ENCODE data around the gene ODAD2. TPM values are rescaled to one million over a fixed set of nuclear protein-coding genes. Genes with fewer than 3 reads are reported as not detected.

ODAD2 gene
- total and polyA plus RNA-seq, 2 donors (not counting 3 experiments of a cell fraction or from before 2014, with no cell fraction given): 1.1 to 4.4 TPM

DNA sequence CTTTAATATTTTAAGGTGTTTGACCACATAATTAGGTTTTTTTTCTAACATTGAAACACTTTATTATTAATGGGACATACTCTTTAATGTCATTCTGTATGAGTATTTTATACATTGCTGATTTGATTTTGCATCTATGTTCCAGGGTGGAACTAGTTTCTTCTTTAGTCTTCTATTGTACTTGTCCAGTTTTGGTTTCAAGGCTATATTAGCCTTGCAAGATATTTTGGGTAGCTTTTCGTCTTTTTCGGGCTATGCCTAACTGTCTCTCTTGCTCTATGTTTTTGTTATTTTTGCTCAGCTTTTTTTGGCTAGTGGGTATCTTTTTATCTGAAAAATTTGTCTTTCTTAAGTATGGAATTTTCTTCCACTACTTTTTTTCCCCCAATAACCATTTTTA lies 214.6 kb downstream of the ODAD2 start:
- dilution Hi-C loops (cut with MboI; ENCODE audit: extremely low pct_ligation_motif_present, low sequenced_read_pairs): no loop called here

More for the DNA sequence above, 214.6 kb downstream of the ODAD2 start:
- POLR2A ChIA-PET: no interaction called here
- Histone ChIP-seq H3K9ac (replicated peaks; ENCODE audit: extremely low read depth, insufficient read depth, low read length) (no peak overlapping the region), H3K4me1 (ENCODE audit: control insufficient read depth, extremely low read depth, insufficient read depth, low read length) (no peaks in the 10 kb centered on the region), H4K20me1 (replicated peaks; ENCODE audit: control insufficient read depth, extremely low read depth, insufficient read depth, low read length) (no peaks in the 10 kb centered on the region), H3K9me1 (replicated peaks; ENCODE audit: control insufficient read depth, extremely low read depth, insufficient read depth, low read length) (no peaks in the 10 kb centered on the region), H3K4me3 (replicated peaks in 1 of 3; ENCODE audit: insufficient read depth in 1 of 3, low read depth in 1 of 3, low read length in 3 of 3) (no peak overlapping the region), H3K9me3 (replicated peaks; ENCODE audit: control insufficient read depth, insufficient read depth, low read length) (no peaks in the 10 kb centered on the region), H2AFZ (ENCODE audit: low read depth, low read length) (no peak overlapping the region), H3K4me2 (ENCODE audit: insufficient read depth, low read length) (no peak overlapping the region), H3K79me2 (ENCODE audit: control insufficient read depth, insufficient read depth, low read length) (no peaks in the 10 kb centered on the region), H3K27ac (ENCODE audit: insufficient read depth, low read depth, low read length) (no peak overlapping the region), H3K27me3 (ENCODE audit: control insufficient read depth in 2 of 2, insufficient read depth in 2 of 2, low read length in 2 of 2) (peaks cover 2 to 5% of the 10 kb centered on the region in 2 experiments), H3K36me3 (ENCODE audit: control insufficient read depth in 2 of 2, extremely low read depth in 1 of 2, insufficient read depth in 2 of 2, low read length in 2 of 2) (no peaks in the 10 kb centered on the region)
- intact Hi-C loops (cut with micrococcal nuclease): loop anchor here (5.0 kb wide), 1 partner anchor 598 kb away; no protein-coding TSS in a partner anchor
- DNase-seq (ENCODE audit: low read depth, low spot score) (no peak), FAIRE-seq (no peak)
- CTCF ChIA-PET: interaction anchor here (0.6 to 6.9 kb wide), 31 partner anchors 9 to 597 kb away, joined by 3 to 117 read pairs (median 4); no protein-coding TSS in a partner anchor
- no TSS peak for BruUV-seq (replicated peaks)
- no peak for TF ChIP-seq POLR2A (IDR thresholded peaks at IDR 0.05; ENCODE audit: low read depth, low read length)
- TF ChIP-seq POLR2AphosphoS5 (IDR thresholded peaks at IDR 0.05; ENCODE audit: insufficient read depth, low read depth, low read length): no peak
- no peak for TF ChIP-seq MYC (IDR thresholded peaks at IDR 0.05; ENCODE audit: low read depth, low read length)
- no peak for TF ChIP-seq EZH2 (IDR thresholded peaks at IDR 0.05; ENCODE audit: borderline replicate concordance, low read depth, low read length, severe bottlenecking)
- no peak for TF ChIP-seq JUN (IDR thresholded peaks at IDR 0.05; ENCODE audit: borderline replicate concordance, insufficient read depth, insufficient read length, low read depth)
- TF ChIP-seq, protein P1, sequence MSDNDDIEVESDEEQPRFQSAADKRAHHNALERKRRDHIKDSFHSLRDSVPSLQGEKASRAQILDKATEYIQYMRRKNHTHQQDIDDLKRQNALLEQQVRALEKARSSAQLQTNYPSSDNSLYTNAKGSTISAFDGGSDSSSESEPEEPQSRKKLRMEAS (IDR thresholded peaks at IDR 0.05; ENCODE audit: insufficient read depth, insufficient read length): no peak
- TF ChIP-seq FOS (IDR thresholded peaks at IDR 0.05; ENCODE audit: borderline replicate concordance, insufficient read depth, low read length): no peak
- TF ChIP-seq GATA2 (IDR thresholded peaks at IDR 0.05; ENCODE audit: insufficient read depth, insufficient read length, low read depth, low read length): no peak
- TF ChIP-seq, protein P2, sequence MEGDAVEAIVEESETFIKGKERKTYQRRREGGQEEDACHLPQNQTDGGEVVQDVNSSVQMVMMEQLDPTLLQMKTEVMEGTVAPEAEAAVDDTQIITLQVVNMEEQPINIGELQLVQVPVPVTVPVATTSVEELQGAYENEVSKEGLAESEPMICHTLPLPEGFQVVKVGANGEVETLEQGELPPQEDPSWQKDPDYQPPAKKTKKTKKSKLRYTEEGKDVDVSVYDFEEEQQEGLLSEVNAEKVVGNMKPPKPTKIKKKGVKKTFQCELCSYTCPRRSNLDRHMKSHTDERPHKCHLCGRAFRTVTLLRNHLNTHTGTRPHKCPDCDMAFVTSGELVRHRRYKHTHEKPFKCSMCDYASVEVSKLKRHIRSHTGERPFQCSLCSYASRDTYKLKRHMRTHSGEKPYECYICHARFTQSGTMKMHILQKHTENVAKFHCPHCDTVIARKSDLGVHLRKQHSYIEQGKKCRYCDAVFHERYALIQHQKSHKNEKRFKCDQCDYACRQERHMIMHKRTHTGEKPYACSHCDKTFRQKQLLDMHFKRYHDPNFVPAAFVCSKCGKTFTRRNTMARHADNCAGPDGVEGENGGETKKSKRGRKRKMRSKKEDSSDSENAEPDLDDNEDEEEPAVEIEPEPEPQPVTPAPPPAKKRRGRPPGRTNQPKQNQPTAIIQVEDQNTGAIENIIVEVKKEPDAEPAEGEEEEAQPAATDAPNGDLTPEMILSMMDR (IDR thresholded peaks at IDR 0.05; ENCODE audit: extremely low read depth in 1 of 2, insufficient read depth in 1 of 2, low read depth in 1 of 2, low read length in 2 of 2): no peak
